HepG2 (cell line): Measurements from ENCODE around the gene ZNF100. TPM values are rescaled to one million over a fixed set of nuclear protein-coding genes. Genes with fewer than 3 reads are reported as not detected.

ENCODE experiments used
- ARNT2 ChIP-seq: sonication (generic); formaldehyde crosslinking; IDR thresholded peaks from 2 replicates; pipeline ENCODE4 v1.8.0; 2022; ENCODE audit warnings: mild to moderate bottlenecking, low read depth, missing genetic modification reagents, moderate library complexity
- BCL6 ChIP-seq: IDR thresholded peaks from 2 replicates; pipeline ENCODE4 v1.6.1; 2016; ENCODE audit warnings: missing genetic modification reagents, missing compliant biosample characterization
- CSRNP1 ChIP-seq: sonication (generic); formaldehyde crosslinking; IDR thresholded peaks from 2 replicates; pipeline ENCODE4 v1.8.1; 2023; ENCODE audit warnings: mild to moderate bottlenecking, missing genetic modification reagents
- ETS1 ChIP-seq: sonication (generic); formaldehyde crosslinking; IDR thresholded peaks from 2 replicates; pipeline ENCODE4 v1.4.0; 2020; ENCODE audit warnings: missing genetic modification reagents
- FIP1L1 ChIP-seq: fragments of 200-400 bp; formaldehyde crosslinking; IDR thresholded peaks from 2 replicates; pipeline ENCODE4 v1.6.1; 2018; ENCODE audit warnings: low read depth, mild to moderate bottlenecking, low read length, moderate library complexity, borderline replicate concordance; ENCODE audit not compliant: insufficient read depth
- GABPA ChIP-seq, 2 experiments: IDR thresholded peaks; 2 replicates each; pipeline ENCODE4 v1.6.1; 2011 to 2016; ENCODE audit warnings: low read depth in 2 of 2, low read length in 1 of 2, missing biosample characterization in 1 of 2, missing genetic modification characterization in 1 of 2
- NR2C2 ChIP-seq: sonication (generic); formaldehyde crosslinking; IDR thresholded peaks from 2 replicates; pipeline ENCODE4 v1.4.0; 2020; ENCODE audit warnings: missing genetic modification reagents, mild to moderate bottlenecking, moderate library complexity, borderline replicate concordance
- POLR2AphosphoS2 ChIP-seq: IDR thresholded peaks from 2 replicates; pipeline ENCODE4 v1.6.1; 2011; ENCODE audit warnings: low read depth, low read length, improper control_type of control experiment
- RBM22 ChIP-seq: fragments of 200-400 bp; formaldehyde crosslinking; optimal IDR thresholded peaks from 2 replicates; pipeline ENCODE3; 2017; ENCODE audit warnings: mild to moderate bottlenecking, low read length, moderate library complexity
- SYNCRIP ChIP-seq: fragments of 200-400 bp; formaldehyde crosslinking; IDR thresholded peaks from 2 replicates; pipeline ENCODE4 v1.6.1; 2018; ENCODE audit warnings: mild to moderate bottlenecking, low read depth, low read length; ENCODE audit not compliant: insufficient read depth
- TAF1 ChIP-seq: sonication (generic); formaldehyde crosslinking; IDR thresholded peaks from 2 replicates; pipeline ENCODE4 v1.4.0; 2020; ENCODE audit warnings: missing genetic modification reagents
- TARDBP ChIP-seq: sonication (generic); formaldehyde crosslinking; IDR thresholded peaks from 2 replicates; pipeline ENCODE4 v1.8.0; 2022; ENCODE audit warnings: mild to moderate bottlenecking, missing genetic modification reagents
- TBX3 ChIP-seq: fragments of 450-650 bp; IDR thresholded peaks from 2 replicates; pipeline ENCODE4 v1.6.1; 2017; ENCODE audit warnings: antibody characterized with exemption, mild to moderate bottlenecking, inconsistent platforms, borderline replicate concordance
- TCF7L2 ChIP-seq: IDR thresholded peaks from 2 replicates; pipeline ENCODE4 v1.6.1; 2011; ENCODE audit warnings: mild to moderate bottlenecking, low read depth, low read length, moderate library complexity
- TEAD2 ChIP-seq: sonication (generic); formaldehyde crosslinking; IDR thresholded peaks from 2 replicates; pipeline ENCODE4 v1.9.0; 2021; ENCODE audit warnings: missing genetic modification reagents
- TFE3 ChIP-seq: IDR thresholded peaks from 2 replicates; pipeline ENCODE4 v1.6.1; 2016
- TRIM24 ChIP-seq: sonication (generic); formaldehyde crosslinking; IDR thresholded peaks from 2 replicates; pipeline ENCODE4 v1.8.0; 2022; ENCODE audit warnings: mild to moderate bottlenecking, missing genetic modification reagents
- ZBTB33 ChIP-seq: sonication (generic); formaldehyde crosslinking; IDR thresholded peaks from 2 replicates; pipeline ENCODE4 v1.4.0; 2020; ENCODE audit warnings: missing genetic modification reagents
- ZNF124 ChIP-seq: sonication (generic); formaldehyde crosslinking; IDR thresholded peaks from 2 replicates; pipeline ENCODE4 v1.4.0; 2020; ENCODE audit warnings: missing genetic modification reagents
- ZNF24 ChIP-seq: fragments of 450-650 bp; IDR thresholded peaks from 2 replicates; pipeline ENCODE4 v1.6.1; 2017; ENCODE audit warnings: antibody characterized with exemption, mild to moderate bottlenecking
- ZNF260 ChIP-seq: sonication (generic); formaldehyde crosslinking; IDR thresholded peaks from 2 replicates; pipeline ENCODE4 v1.4.0; 2020; ENCODE audit warnings: missing genetic modification reagents, low read depth, mild to moderate bottlenecking, borderline replicate concordance
- ZNF772 ChIP-seq: sonication (generic); formaldehyde crosslinking; IDR thresholded peaks from 2 replicates; pipeline ENCODE4 v1.5.0; 2020; ENCODE audit warnings: mild to moderate bottlenecking, missing genetic modification reagents
- ZNF781 ChIP-seq: sonication (generic); formaldehyde crosslinking; IDR thresholded peaks from 2 replicates; pipeline ENCODE4 v1.5.1; 2020; ENCODE audit warnings: borderline replicate concordance, mild to moderate bottlenecking, missing genetic modification reagents; ENCODE audit errors: not compliant biosample characterization
- ZSCAN29 ChIP-seq: sonication (generic); formaldehyde crosslinking; conservative IDR thresholded peaks from 2 replicates; pipeline ENCODE4 v1.4.0; 2020; ENCODE audit warnings: mild to moderate bottlenecking, missing genetic modification reagents
- polyA plus RNA-seq, 8 experiments: library from polyadenylated mRNA; depleted of rRNA in 3 of 8; stranded (reverse) in 7 of 8; unstranded in 1 of 8; fragments of >200 nt; fragmentation: Illumina TruSeq in 4 of 8; extraction: Trizol in 4 of 8; gene quantifications; 2 replicates each; pipeline versions ENCODE4 v1.2.1 to v1.2.3, GENCODE V29; 2011 to 2016; ENCODE audit warnings: low read depth in 4 of 8, missing spikeins in 1 of 8, mixed read lengths in 1 of 8; ENCODE audit not compliant: insufficient read depth in 1 of 8
- total RNA-seq, 5 experiments: library from RNA; depleted of rRNA; stranded (reverse); fragments of >200 nt; fragmentation: Illumina TruSeq; extraction: Trizol; gene quantifications; 2 replicates each; pipeline ENCODE4 v1.2.3, GENCODE V29; 2016; ENCODE audit warnings: low read depth in 1 of 5

The ZNF100 gene
- total and polyA plus RNA-seq, 2 of the 13 experiments (the other 11 are each of a cell fraction or from before 2014, with no cell fraction given), result 2.5 to 11.4 TPM

- TF ChIP-seq POLR2AphosphoS2, result no peak
- no peak for TF ChIP-seq ZNF772
- no peak for TF ChIP-seq TARDBP (CRISPR knock-in tag)
- no peak for TF ChIP-seq ZNF24
- TF ChIP-seq ZNF781, result peak; percentile 51
- no peak for TF ChIP-seq RBM22
- peak; percentile 77 for TF ChIP-seq TAF1 (CRISPR knock-in tag)
- peak; percentile 22; the same call in 1 of the 2 replicates for TF ChIP-seq GABPA (IDR thresholded peaks at IDR 0.05; ENCODE audit: low read depth, low read length)
- TF ChIP-seq GABPA (CRISPR knock-in tag; IDR thresholded peaks at IDR 0.05; ENCODE audit: low read depth), result peak; percentile 37
- no peak for TF ChIP-seq ZNF260
- TF ChIP-seq NR2C2 (CRISPR knock-in tag), result peak; percentile 16; the same call in 1 of the 2 replicates
- TF ChIP-seq TFE3 (CRISPR knock-in tag), result no peak
- TF ChIP-seq ZBTB33 (CRISPR knock-in tag), result no peak
- no peak for TF ChIP-seq TCF7L2
- no peak for TF ChIP-seq ZSCAN29 (CRISPR knock-in tag)
- TF ChIP-seq ARNT2 (CRISPR knock-in tag), result no peak
- no peak for TF ChIP-seq TRIM24 (CRISPR knock-in tag)
- no peak for TF ChIP-seq SYNCRIP
- no peak for TF ChIP-seq ETS1
- no peak for TF ChIP-seq CSRNP1
- TF ChIP-seq FIP1L1, result no peak
- no peak for TF ChIP-seq TBX3
- TF ChIP-seq TEAD2, result no peak
- no peak for TF ChIP-seq BCL6
- TF ChIP-seq ZNF124 (CRISPR knock-in tag), result no peak
These were observed at the start of gene ZNF100 (continued) for GRCh38 chr19:21767065-21767800.
